HG03196 (cell line): ENCODE measurements around the gene DNAH1.
"Not testable (repeated sequence)": the region's sequence is repeated elsewhere in the genome, so short reads cannot be mapped to it uniquely, and the experiment has no call there.

Experiments
- ATAC-seq: cut with Tn5 transposase; IDR thresholded peaks from one replicate; pipeline ENCODE4 v1.9.1; 2021; ENCODE audit not compliant: unreplicated experiment

Gene DNAH1

GRCh38 chr3:52315977-52316764 lies at the start of gene DNAH1:
Gene DNAH1 (plus strand): TSS chr3:52316319. CDS start chr3:52322443, 6,124 bp downstream.
- no peak for ATAC-seq

- no peak for ATAC-seq
These were observed 48.1 kb upstream of the DNAH1 start for GRCh38 chr3:52268036-52268435.

- no peak for ATAC-seq
These were observed 46.3 kb upstream of the DNAH1 start for GRCh38 chr3:52269776-52270175.

GRCh38 chr3:52270252-52270754 lies 45.8 kb upstream of the DNAH1 start:
- no peak for ATAC-seq

GRCh38 chr3:52272172-52272571 lies 43.9 kb upstream of the DNAH1 start:
- ATAC-seq = not testable (repeated sequence)

- no peak for ATAC-seq
These were observed 43.3 kb upstream of the DNAH1 start for GRCh38 chr3:52272831-52273230.

- not testable (repeated sequence) for ATAC-seq
These were observed 41.3 kb upstream of the DNAH1 start for GRCh38 chr3:52274781-52275180.

- no peak for ATAC-seq
These were observed 38.8 kb upstream of the DNAH1 start for GRCh38 chr3:52277071-52277964.

GRCh38 chr3:52277972-52278509 lies 38.1 kb upstream of the DNAH1 start:
- ATAC-seq = peak; percentile 51

GRCh38 chr3:52278510-52279069 lies 37.5 kb upstream of the DNAH1 start, which contains the start of gene WDR82:
Gene WDR82 (minus strand): TSS chr3:52278649. CDS start chr3:52278361, 288 bp downstream.
- peak; percentile 80 for ATAC-seq

GRCh38 chr3:52279596-52279995 lies 36.5 kb upstream of the DNAH1 start:
- ATAC-seq = no peak

- no peak for ATAC-seq
These were observed 36.1 kb upstream of the DNAH1 start for GRCh38 chr3:52280050-52280461.

GRCh38 chr3:52281981-52282801 lies 33.9 kb upstream of the DNAH1 start:
- no peak for ATAC-seq

GRCh38 chr3:52283306-52283705 lies 32.8 kb upstream of the DNAH1 start:
- no peak for ATAC-seq

GRCh38 chr3:52284051-52284450 lies 32.1 kb upstream of the DNAH1 start:
- not testable (repeated sequence) for ATAC-seq

- ATAC-seq = no peak
These were observed 29.4 kb upstream of the DNAH1 start for GRCh38 chr3:52286777-52287110.

GRCh38 chr3:52288674-52289073 lies 27.4 kb upstream of the DNAH1 start:
- no peak for ATAC-seq

- no peak for ATAC-seq
These were observed 26.8 kb upstream of the DNAH1 start for GRCh38 chr3:52289338-52289746.

GRCh38 chr3:52289747-52290595 lies 26.1 kb upstream of the DNAH1 start:
- ATAC-seq = no peak
